ENCODE results near the gene CIRBP.
A peak's percentile ranks its signal among the peaks of the same experiment; 100 is the strongest.

The CIRBP gene

DNA sequence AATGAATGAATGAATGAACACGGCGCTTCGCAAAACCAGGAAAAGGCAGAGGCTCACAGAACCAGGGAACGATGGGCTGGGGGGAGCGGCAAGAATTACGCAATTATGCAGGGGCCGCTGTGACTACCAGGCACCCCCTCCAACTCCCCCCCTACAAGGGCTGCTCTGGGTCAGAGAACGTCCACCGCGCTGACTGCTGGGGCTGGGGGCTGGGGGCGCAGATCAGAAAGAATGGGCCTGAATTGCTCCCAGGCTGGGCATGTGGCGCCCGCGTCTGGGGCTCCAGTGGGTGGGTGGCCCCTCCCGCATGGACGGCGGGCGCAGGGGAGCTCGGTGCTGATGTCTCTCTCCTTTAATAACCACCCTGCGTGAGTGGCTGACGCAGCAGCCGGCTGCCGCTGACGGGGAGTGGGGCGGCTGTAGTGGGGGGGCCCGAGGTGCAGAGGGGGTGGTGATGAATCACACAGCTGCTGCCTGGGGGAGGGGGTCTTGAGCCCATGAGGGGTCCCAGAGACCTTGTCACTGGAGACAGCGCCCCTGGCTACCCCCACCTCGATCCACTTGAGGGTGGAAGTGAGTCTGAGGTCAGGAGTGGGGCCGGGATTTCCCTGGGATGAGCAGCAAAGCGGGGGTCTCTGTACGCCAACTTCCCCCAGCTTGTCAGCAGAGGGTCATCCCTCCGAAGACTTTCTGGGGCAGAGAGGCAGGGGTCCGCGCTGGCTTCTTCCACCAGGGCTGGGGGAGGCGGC, 1.5 kb upstream of the CIRBP start:
- peak; percentile 49 for DNase-seq (ENCODE audit: low spot score)

- peak; percentile 40 for DNase-seq (ENCODE audit: low spot score)
Observed at GRCh38 chr19:1268226-1269064, 687 bp upstream of the CIRBP start.

DNA sequence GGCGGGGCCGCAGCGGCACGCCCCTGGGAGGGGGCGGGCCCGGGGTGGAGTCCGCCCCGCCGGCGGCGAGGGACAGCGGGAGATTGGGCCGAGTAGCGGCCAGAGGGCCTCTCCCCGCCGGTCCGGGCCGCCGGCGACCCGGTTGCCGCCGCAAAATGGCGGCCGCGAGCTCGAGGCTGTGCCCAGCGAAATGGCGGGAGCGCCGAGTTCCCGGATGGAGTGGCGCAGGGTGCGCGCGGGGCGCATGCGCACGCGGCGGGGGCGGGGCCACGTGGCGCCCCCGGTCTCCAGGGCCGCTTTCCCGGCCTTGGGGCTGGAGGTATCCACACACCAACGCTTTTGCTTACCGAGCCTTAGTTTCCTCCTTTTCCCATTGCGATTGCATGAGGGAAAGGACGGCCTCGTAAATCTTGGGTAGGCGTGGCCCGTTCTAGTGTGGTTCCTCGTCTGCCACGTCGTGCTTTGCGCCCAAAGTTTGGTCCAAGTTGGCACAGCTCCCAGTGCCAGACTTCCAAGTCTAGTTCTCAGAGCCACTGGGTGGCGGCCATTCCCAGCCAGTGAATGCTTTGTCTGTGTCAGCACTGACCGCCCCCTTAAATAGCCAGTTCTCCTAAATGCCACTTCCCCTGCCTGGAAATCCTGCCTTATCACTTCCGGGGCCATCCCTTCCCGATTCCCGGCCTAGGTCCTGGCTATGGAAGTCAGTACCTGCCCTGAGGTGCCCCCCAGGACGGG, 513 bp downstream of the CIRBP start:
- DNase-seq (ENCODE audit: low spot score) = peak; percentile 69

DNA sequence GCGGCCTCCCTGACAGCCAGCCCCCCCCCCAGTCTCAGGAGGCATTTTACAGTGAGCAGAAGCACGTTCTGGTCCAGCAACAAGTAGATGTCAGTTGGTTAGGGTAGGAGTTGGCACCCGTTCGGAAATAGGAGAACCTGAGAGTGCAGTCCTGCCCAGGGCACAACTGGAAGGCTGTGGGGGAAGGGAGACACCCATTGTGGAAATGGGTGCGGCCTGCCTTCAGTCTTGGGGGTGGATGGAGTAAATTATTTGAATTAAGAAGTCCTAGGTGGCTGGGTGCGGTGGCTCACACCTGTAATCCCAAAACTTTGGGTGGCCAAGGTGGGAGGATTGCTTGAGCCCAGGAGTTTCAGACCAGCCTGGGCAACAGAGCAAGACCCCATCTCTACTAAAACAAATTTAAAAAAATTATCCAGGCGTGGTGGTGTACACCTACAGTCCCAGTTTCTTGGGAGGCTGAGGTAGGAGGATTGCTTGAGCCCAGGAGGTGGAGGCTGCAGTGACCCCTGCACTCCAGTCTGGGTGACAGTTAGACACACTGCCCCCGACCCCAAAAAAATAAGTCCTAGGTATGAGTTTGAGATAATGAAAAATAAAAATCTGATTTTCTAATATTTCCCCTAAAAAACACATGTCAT, 1.2 kb downstream of the CIRBP start:
- no peak for DNase-seq (ENCODE audit: low spot score)

DNA sequence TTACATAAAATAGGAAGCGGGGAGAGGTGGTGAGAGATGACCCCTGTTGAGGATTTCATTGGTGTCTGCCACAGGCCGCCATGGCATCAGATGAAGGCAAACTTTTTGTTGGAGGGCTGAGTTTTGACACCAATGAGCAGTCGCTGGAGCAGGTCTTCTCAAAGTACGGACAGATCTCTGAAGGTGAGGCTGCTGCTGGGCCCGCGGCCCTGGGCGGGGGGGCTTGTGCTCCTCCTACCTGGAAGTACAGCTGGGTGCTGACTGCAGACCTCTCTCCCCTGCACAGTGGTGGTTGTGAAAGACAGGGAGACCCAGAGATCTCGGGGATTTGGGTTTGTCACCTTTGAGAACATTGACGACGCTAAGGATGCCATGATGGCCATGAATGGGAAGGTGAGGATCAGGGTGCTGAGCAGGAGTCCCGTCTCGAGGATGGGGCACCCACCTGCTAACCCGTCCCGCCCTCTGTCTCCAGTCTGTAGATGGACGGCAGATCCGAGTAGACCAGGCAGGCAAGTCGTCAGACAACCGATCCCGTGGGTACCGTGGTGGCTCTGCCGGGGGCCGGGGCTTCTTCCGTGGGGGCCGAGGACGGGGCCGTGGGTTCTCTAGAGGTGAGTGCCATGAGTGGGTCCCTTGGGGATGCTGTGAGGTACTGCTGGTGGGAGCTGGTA, 1.9 kb downstream of the CIRBP start:
- no peak for DNase-seq (ENCODE audit: low spot score)

DNA sequence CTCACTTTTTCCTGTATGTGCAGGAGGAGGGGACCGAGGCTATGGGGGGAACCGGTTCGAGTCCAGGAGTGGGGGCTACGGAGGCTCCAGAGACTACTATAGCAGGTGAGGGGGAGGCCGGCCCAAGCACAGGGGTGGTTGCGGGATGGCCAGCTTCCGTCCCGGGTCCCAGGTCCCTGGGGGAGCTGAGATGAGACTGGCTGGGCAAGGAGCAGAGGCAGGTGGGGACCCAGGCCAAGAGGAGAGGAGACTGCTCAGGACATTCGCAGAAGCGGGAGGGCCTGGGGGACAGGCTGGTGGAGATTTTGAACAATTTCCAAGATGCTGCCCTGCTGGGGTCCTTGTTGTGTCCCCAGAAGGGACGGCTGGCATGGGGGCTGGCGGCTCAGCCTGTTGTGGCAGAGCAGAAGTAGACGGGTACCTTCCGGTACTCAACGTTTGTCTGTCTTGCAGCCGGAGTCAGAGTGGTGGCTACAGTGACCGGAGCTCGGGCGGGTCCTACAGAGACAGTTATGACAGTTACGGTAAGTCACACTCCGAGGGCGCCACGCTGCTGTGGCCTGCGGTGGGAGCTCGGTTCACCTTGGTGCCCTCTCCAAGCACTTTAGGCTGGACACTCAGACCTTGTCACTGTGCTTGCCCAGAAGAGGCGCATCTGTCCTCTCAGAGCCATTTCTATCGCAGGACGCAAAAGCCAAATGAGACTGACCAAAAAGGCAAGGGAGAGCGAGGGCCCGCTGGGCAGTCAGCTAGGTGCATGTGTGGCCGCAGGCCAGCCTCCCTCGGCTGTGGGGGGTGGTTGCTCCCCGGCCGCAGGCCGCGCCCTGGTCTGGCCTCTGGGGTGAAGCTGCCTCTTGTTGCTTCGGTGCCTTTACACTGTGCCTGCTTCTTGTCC, 2.6 kb downstream of the CIRBP start:
- DNase-seq (ENCODE audit: low spot score) = no peak

DNA sequence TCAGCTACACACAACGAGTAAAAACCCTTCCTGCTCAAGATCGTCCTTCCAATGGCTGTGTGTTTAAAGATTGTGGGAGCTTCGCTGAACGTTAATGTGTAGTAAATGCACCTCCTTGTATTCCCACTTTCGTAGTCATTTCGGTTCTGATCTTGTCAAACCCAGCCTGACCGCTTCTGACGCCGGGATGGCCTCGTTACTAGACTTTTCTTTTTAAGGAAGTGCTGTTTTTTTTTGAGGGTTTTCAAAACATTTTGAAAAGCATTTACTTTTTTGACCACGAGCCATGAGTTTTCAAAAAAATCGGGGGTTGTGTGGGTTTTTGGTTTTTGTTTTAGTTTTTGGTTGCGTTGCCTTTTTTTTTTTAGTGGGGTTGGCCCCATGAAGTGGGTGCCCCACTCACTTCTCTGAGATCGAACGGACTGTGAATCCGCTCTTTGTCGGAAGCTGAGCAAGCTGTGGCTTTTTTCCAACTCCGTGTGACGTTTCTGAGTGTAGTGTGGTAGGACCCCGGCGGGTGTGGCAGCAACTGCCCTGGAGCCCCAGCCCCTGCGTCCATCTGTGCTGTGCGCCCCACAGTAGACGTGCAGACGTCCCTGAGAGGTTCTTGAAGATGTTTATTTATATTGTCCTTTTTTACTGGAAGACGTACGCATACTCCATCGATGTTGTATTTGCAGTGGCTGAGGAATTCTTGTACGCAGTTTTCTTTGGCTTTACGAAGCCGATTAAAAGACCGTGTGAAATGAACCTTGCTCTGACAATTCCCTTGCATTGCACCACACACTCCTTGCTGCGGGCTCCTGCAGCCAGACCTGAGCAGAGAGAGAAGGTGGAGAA, 3.5 kb downstream of the CIRBP start:
- peak; percentile 48 for DNase-seq (ENCODE audit: low spot score)

- DNase-seq (ENCODE audit: low spot score) = peak; percentile 68
Observed at GRCh38 chr19:1273263-1274041, 4.3 kb downstream of the CIRBP start.

DNA sequence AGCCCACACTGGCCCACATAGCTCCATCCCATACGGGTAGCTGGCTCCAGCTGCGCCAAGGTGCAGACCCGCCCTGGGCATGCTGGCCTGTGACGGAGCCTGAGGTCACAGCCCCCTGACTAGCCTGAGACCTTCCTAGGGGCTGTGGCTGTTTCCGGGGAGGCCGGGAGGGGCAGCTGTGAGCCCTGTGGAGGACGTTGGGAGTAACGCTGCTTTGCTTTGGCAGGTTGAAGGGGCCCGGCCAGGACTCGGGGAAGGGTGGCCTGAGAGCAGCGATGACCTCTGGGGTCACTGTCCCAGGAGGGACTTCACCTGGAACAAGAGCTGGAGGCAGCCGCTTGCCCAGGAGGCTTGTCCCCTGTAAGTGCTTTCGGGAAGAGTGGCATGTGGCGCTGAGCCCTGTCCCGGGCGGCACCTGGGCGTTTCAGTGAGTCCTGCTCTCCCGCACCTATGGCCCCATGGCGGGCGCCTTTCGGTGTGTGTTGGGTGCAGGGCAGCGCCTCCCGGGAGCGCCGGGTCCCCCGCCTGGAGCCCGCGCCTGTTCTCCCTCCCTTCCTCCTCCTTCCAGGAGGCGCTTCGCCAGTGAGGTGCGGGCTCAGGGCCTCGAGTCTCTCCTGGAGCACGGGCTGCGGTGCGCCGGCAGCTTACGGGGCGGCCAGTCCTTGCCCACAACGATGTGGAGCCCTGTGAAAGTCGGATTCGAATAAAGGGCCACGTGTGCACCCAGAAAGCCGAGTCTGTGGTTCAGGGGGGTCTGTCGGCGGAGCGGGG, 5.1 kb downstream of the CIRBP start:
- no peak for DNase-seq (ENCODE audit: low spot score)

- DNase-seq (ENCODE audit: low spot score) = peak; percentile 50
Observed at GRCh38 chr19:1274852-1275259, 5.7 kb downstream of the CIRBP start.

DNA sequence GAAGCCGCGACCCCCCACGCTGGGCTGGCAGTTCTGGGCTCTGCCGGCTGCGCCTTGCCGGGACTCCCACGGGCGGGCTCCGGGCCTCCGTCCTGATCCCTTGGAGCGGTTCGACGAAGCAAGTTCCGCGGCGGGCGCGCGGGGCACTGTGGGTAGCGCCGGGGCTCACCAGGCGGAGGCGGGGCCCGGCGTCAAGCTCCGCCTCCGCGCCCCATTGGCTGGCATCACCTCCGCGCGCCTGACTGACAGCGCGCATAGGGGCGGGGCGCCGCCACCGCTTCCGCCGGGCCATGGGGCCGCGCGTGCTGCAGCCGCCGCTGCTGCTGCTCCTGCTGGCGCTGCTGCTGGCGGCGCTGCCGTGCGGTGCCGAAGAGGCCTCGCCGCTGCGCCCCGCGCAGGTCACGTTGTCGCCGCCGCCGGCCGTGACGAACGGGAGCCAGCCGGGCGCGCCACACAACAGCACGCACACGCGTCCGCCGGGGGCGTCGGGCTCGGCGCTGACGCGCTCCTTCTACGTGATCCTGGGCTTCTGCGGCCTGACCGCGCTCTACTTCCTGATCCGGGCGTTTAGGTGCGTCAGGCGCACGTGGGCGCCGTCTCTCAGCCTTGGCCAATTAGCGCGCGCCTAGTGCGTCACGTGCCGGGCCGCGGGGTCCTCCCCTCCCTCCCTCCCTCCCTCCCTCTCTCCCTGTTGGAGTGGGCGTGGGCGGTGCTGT, 6.3 kb downstream of the CIRBP start, which contains the start of gene FAM174C:
TSS of gene FAM174C (plus strand) at position 271 of the 716 bp plus-strand sequence. CDS start at position 291, 20 bp downstream.
- peak; percentile 95 for DNase-seq (ENCODE audit: low spot score)

DNA sequence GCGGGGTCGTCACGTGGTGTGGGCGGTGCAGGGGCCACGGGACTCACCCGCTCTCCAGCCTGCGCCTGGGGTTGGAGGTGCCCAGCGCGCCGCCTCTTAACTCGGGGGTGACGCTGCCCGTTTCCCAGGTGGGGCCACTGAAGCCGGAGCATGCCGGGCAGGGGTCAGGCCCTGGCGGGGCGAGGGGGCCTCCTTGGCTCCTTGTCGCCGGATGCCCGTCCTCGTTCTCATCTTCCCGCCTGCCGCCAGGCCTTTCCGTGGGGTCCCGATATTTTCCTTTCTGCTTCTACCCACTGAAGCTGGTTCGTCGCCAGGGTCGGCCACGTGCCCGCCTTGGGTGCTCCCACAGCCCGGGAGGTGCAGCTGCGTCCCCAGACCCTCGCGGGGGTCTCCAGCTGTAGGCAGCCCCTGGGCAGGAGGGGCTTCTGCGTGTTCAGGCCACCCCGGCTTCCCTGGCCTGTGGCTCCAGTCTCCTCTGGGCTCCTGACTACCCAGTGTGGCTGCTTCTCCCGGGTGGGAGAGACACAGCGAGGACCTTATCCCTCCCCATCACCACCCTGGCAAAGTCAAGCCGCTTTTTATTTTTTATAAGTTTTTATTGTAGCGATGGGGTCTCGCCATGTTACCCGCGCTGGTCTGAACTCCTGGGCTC, 7.0 kb downstream of the CIRBP start:
- no peak for DNase-seq (ENCODE audit: low spot score)

- DNase-seq (ENCODE audit: low spot score) = no peak
Observed at GRCh38 chr19:1276628-1277022, 7.5 kb downstream of the CIRBP start.

GRCh38 chr19:1277061-1277460, 7.9 kb downstream of the CIRBP start:
- no peak for DNase-seq (ENCODE audit: low spot score)

GRCh38 chr19:1278074-1278473, 8.9 kb downstream of the CIRBP start:
- DNase-seq (ENCODE audit: low spot score) = no peak

Measured in cerebellar cortex (tissue), 1 donor.